OCI-LY3 (cell line): ENCODE measurements around the gene PHETA2.
"Not testable (repeated sequence)": the region's sequence is repeated elsewhere in the genome, so short reads cannot be mapped to it uniquely, and the experiment has no call there.

ENCODE experiments used
- H2AFZ ChIP-seq: fragments of 200-600, 300-600 bp; shearing (Covaris generic); 2 replicates; pipeline ENCODE4 v1.6.0; 2014; ENCODE audit warnings: antibody characterized with exemption, low read depth, low read length
- H3K27ac ChIP-seq: fragments of 200-600, 300-600 bp; sonication (generic); 2 replicates; pipeline ENCODE4 v1.5.1; 2014; ENCODE audit warnings: mild to moderate bottlenecking, low read length, moderate library complexity, mixed read lengths
- H3K27me3 ChIP-seq: fragments of 200-600, 300-600 bp; sonication (generic); 2 replicates; pipeline ENCODE4 v1.6.1; 2014; ENCODE audit warnings: low read depth, low read length, mixed read lengths
- H3K36me3 ChIP-seq: fragments of 200-600, 300-600 bp; sonication (generic); replicated peaks from 2 replicates; pipeline ENCODE3; 2014; ENCODE audit warnings: low read depth, low read length, mixed read lengths
- H3K4me1 ChIP-seq: fragments of 300-600, 200-600 bp; sonication (generic); 2 replicates; pipeline ENCODE4 v1.6.1; 2014; ENCODE audit warnings: low read length, mixed read lengths
- H3K4me2 ChIP-seq: fragments of 200-600, 300-600 bp; sonication (generic); 2 replicates; pipeline ENCODE4 v1.6.1; 2014; ENCODE audit warnings: low read length, mixed read lengths
- H3K4me3 ChIP-seq: fragments of 300-600, 200-600 bp; sonication (generic); 2 replicates; pipeline ENCODE4 v1.5.1; 2014; ENCODE audit warnings: antibody characterized with exemption, mild to moderate bottlenecking, low read length, moderate library complexity
- H3K79me2 ChIP-seq: fragments of 300-600, 200-600 bp; shearing (Covaris generic); 2 replicates; pipeline ENCODE4 v1.6.1; 2014; ENCODE audit warnings: mild to moderate bottlenecking, low read length, mixed read lengths
- H3K9ac ChIP-seq: fragments of 300-600, 200-600 bp; shearing (Covaris generic); 2 replicates; pipeline ENCODE4 v1.6.0; 2014; ENCODE audit warnings: mild to moderate bottlenecking, low read length, moderate library complexity
- H3K9me3 ChIP-seq: fragments of 200-600, 300-600 bp; shearing (Covaris generic); 2 replicates; pipeline ENCODE4 v1.6.1; 2014; ENCODE audit warnings: low read length, mixed read lengths; ENCODE audit not compliant: insufficient read depth
- H4K20me1 ChIP-seq: fragments of 200-600, 300-600 bp; sonication (generic); 2 replicates; pipeline ENCODE4 v1.6.1; 2016; ENCODE audit warnings: low read length, mixed read lengths; ENCODE audit not compliant: insufficient read depth
- CTCF ChIP-seq: fragments of 200-600, 300-600 bp; sonication (generic); IDR thresholded peaks from 2 replicates; pipeline ENCODE4 v1.5.1; 2014; ENCODE audit warnings: antibody characterized with exemption, low read length, low read depth
- EZH2phosphoT487 ChIP-seq: fragments of 200-600 bp; shearing (Covaris generic); IDR thresholded peaks from 2 replicates; pipeline ENCODE4 v1.6.1; 2018; ENCODE audit warnings: antibody characterized with exemption, mixed run types, low read depth

Gene PHETA2

GRCh38 chr22:42127606-42128005 is 53.6 kb downstream of the PHETA2 start:
- Histone ChIP-seq H3K9me3 (no peaks in the 10 kb centered on the region), H3K9ac (no peak overlapping the region), H3K27ac (no peak overlapping the region), H3K4me2 (no peak overlapping the region), H4K20me1 (no peaks in the 10 kb centered on the region), H3K4me1 (no peaks in the 10 kb centered on the region), H3K4me3 (no peak overlapping the region), H3K79me2 (no peaks in the 10 kb centered on the region), H3K27me3 (no peaks in the 10 kb centered on the region), H3K36me3 (no peaks in the 10 kb centered on the region), H2AFZ (no peak overlapping the region)
- TF ChIP-seq CTCF (no peak), EZH2phosphoT487 (no peak)

GRCh38 chr22:42128007-42128406 is 54.0 kb downstream of the PHETA2 start:
- H3K27me3 ChIP-seq, H3K27ac ChIP-seq, H3K9me3 ChIP-seq, H3K79me2 ChIP-seq, H3K4me2 ChIP-seq, H3K36me3 ChIP-seq, H3K4me3 ChIP-seq, H2AFZ ChIP-seq, H3K4me1 ChIP-seq, H3K9ac ChIP-seq, H4K20me1 ChIP-seq: not testable (repeated sequence)
